Measurements from ENCODE around the gene OR51M1.

OR51M1 gene

DNA sequence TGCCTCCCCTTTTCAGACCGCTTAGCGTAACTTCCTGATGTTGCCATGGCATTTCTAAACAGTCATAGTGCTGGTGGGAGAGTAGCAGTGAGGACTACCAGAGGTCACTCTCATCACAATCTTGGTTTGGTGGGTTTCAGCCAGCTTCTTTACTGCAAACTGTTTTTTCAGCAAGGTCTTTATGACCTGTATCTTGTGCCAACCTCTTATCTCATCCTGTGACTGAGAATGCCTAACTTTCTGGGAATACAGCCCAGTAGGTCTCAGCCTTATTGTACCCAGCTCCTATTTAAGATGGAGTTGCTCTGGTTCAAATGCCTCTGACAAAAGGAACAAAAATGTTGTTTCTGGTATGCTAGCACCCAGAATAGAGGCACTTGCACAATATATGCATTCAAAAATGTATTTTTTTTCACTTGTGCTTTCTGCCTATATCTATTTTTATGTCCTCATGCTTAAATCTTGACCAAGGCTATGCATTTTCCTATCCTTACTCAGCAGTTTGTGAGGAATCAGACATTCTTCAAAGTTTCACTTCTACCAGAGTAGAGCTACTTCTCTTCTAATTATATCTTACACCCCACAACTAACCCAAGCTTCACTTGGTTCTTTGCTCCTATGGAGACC lies 16.1 kb upstream of the OR51M1 start:
- TF ChIP-seq GATA2 (IDR thresholded peaks at IDR 0.05; ENCODE audit: low read depth, low read length) = no peak
- TF ChIP-seq GATA3 (IDR thresholded peaks at IDR 0.05; ENCODE audit: low read depth, low read length) = no peak

DNA sequence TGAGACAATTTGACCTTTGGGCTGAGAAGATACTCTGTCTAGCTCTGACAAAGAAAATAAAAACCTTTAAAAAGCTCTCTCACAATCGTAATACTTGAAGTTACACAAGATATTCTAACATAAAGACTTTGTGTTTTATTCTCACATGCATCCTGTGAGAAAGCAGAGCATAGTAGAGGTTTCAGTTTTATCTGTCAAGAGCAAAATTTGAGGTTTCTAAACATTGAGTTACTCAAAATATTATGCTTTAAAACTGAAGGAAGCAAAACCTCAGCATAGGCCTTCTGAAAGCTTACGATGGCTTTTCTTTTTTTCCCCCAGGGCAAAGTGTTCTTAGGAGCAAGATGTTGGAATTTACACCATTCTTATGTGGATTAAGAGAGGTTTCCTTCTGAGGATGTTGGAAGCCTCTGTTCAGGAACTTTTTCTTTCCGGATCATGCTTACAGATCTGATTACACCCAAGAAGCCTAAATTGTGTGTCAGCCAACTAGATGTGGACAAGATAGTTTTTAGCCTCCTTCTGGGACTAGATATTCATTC lies 15.0 kb upstream of the OR51M1 start:
- no peak for TF ChIP-seq GATA2 (IDR thresholded peaks at IDR 0.05; ENCODE audit: low read depth, low read length)
- no peak for TF ChIP-seq GATA3 (IDR thresholded peaks at IDR 0.05; ENCODE audit: low read depth, low read length)

DNA sequence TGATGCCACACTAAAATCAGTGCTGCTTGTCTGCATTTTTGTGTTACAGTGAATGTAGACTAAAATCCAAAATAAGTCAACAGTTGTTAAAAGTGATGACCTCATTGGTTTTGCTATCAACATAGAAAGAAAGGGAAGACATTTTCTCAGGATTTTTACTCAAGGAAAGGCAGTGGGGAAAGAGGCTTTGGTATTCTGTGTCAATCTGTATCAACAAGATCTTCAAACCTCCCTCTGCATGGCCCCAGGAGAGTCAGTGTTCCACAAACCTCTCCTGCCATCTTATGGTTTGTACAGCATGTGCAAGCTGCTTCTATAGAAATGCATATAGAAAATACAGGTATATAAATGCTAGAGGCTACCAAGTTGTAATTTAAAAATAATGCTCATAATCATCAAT lies 13.8 kb upstream of the OR51M1 start:
- TF ChIP-seq GATA3 (IDR thresholded peaks at IDR 0.05; ENCODE audit: low read depth, low read length) = no peak
- TF ChIP-seq GATA2 (IDR thresholded peaks at IDR 0.05; ENCODE audit: low read depth, low read length) = no peak

- no peak for TF ChIP-seq GATA2 (IDR thresholded peaks at IDR 0.05; ENCODE audit: low read depth, low read length)
- TF ChIP-seq GATA3 (IDR thresholded peaks at IDR 0.05; ENCODE audit: low read depth, low read length) = no peak
These were observed 2.8 kb upstream of the OR51M1 start for GRCh38 chr11:5380740-5381342.

DNA sequence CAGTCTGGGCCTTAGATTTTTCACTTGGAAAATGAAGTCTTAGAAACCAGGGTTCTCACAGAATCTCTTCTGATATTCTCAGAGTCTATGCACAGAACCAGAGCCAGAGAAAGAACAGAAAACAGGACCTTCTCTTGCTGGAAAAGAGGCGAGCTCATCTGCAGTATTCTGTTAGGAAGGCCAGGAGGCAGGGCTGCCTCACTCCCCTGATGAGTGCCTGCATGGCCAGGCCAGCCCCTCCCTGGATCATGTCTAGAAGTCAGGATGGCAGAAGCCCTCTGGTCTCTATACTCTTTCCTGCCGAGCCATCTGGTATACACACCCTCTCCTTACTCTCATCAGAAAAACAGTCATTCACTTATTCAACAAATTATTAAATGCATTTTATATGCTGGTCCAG lies 723 bp downstream of the OR51M1 start:
- no peak for TF ChIP-seq GATA2 (IDR thresholded peaks at IDR 0.05; ENCODE audit: low read depth, low read length)
- TF ChIP-seq GATA3 (IDR thresholded peaks at IDR 0.05; ENCODE audit: low read depth, low read length) = no peak

DNA sequence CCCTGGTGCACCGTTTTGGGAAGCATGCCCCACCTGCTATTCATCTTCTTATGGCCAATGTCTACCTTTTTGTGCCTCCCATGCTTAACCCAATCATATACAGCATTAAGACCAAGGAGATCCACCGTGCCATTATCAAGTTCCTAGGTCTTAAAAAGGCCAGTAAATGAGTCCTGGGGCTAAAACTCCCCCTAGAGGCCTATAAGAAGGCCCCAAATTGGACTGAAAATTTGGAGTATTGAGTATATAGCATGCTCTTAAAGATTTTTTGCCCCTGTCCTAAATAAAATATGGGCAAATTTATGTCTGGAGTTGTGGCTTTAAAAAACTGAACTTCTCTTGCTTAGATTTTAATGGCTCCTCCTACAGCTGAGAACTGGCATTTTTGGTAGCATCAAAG lies 6.6 kb downstream of the OR51M1 start:
- TF ChIP-seq GATA2 (IDR thresholded peaks at IDR 0.05; ENCODE audit: low read depth, low read length) (no peak), GATA3 (IDR thresholded peaks at IDR 0.05; ENCODE audit: low read depth, low read length) (no peak)

GRCh38 chr11:5394091-5394490 lies 10.5 kb downstream of the OR51M1 start:
- no peak for TF ChIP-seq GATA3 (IDR thresholded peaks at IDR 0.05; ENCODE audit: low read depth, low read length)
- no peak for TF ChIP-seq GATA2 (IDR thresholded peaks at IDR 0.05; ENCODE audit: low read depth, low read length)

DNA sequence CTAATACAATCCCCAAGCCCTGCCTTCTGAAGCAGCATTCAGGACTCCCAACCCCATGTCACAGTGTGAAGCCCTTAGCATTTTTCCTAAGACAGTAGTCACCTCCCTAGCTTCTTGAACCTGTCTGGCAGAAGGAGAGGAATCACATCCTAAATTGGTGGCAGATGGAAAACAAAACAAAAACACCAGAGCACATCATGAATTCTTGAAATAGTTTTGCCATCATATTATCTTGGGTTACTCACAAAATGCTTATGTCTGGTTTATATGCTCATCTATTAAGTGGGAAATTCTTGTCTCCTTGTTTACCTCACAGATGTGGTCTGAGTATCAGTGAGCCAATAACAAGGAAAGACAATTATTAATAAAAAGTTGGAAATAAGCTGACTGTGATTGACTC lies 15.3 kb downstream of the OR51M1 start:
- TF ChIP-seq GATA3 (IDR thresholded peaks at IDR 0.05; ENCODE audit: low read depth, low read length) (no peak), GATA2 (IDR thresholded peaks at IDR 0.05; ENCODE audit: low read depth, low read length) (no peak)

DNA sequence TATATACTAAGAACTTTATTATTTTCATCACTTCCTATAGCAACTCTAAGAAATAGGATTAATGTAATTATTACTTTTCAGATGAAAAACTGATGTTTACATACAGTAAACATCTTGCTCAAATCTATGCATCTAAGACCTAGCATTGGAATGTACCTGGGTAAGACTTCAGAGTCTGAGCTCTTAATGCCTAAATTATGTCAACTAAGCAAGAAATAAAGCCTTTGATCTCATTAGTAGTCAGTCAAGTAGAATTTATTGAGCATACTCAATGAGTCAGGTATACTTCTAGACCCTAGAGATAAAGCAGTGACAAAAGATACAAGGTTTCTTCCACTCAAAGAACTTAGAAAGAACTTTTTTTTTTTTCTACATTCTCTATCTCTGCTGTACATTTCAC lies 21.6 kb downstream of the OR51M1 start:
- no peak for TF ChIP-seq GATA2 (IDR thresholded peaks at IDR 0.05; ENCODE audit: low read depth, low read length)
- no peak for TF ChIP-seq GATA3 (IDR thresholded peaks at IDR 0.05; ENCODE audit: low read depth, low read length)

- TF ChIP-seq GATA3 (IDR thresholded peaks at IDR 0.05; ENCODE audit: low read depth, low read length) (no peak), GATA2 (IDR thresholded peaks at IDR 0.05; ENCODE audit: low read depth, low read length) (no peak)
These were observed 37.4 kb downstream of the OR51M1 start for GRCh38 chr11:5420993-5421392.

- TF ChIP-seq GATA3 (IDR thresholded peaks at IDR 0.05; ENCODE audit: low read depth, low read length) = no peak
- no peak for TF ChIP-seq GATA2 (IDR thresholded peaks at IDR 0.05; ENCODE audit: low read depth, low read length)
These were observed 38.2 kb downstream of the OR51M1 start, which contains the start of gene OR51Q1 for GRCh38 chr11:5421811-5422210. Gene OR51Q1, plus strand, starts transcription at chr11:5422111. Its CDS starts 90 bp downstream, at chr11:5422201.

GRCh38 chr11:5423131-5423530 lies 39.5 kb downstream of the OR51M1 start:
- TF ChIP-seq GATA2 (IDR thresholded peaks at IDR 0.05; ENCODE audit: low read depth, low read length) (no peak), GATA3 (IDR thresholded peaks at IDR 0.05; ENCODE audit: low read depth, low read length) (no peak)

- no peak for TF ChIP-seq GATA3 (IDR thresholded peaks at IDR 0.05; ENCODE audit: low read depth, low read length)
- TF ChIP-seq GATA2 (IDR thresholded peaks at IDR 0.05; ENCODE audit: low read depth, low read length) = no peak
These were observed 57.8 kb downstream of the OR51M1 start, which contains the start of gene OR51I1 for GRCh38 chr11:5441414-5441813. Gene OR51I1, minus strand, starts transcription at chr11:5441514. Its CDS starts 0 bp downstream, at chr11:5441514.
